KMS-11 (cell line): Measurements from ENCODE around the gene CCDC85B.

Experiments
- H2AFZ ChIP-seq: fragments of 200-600 bp; sonication (generic); 2 replicates; pipeline ENCODE4 v1.6.1; 2016; ENCODE audit warnings: antibody characterized with exemption, mixed run types, low read depth
- H3K27ac ChIP-seq: fragments of 200-600 bp; sonication (generic); 2 replicates; pipeline ENCODE4 v1.6.1; 2016; ENCODE audit warnings: mild to moderate bottlenecking, mixed run types
- H3K27me3 ChIP-seq: fragments of 200-600 bp; sonication (generic); 2 replicates; pipeline ENCODE4 v1.6.1; 2017; ENCODE audit warnings: mild to moderate bottlenecking, low read depth, mixed run types, moderate library complexity; ENCODE audit not compliant: insufficient read depth
- H3K36me3 ChIP-seq: fragments of 200-600 bp; sonication (generic); 2 replicates; pipeline ENCODE4 v1.6.1; 2017; ENCODE audit warnings: mild to moderate bottlenecking, mixed run types; ENCODE audit not compliant: insufficient read depth
- H3K4me1 ChIP-seq: fragments of 200-600 bp; sonication (generic); 2 replicates; pipeline ENCODE4 v1.6.1; 2016; ENCODE audit warnings: mild to moderate bottlenecking, low read depth, mixed run types; ENCODE audit not compliant: poor library complexity, severe bottlenecking
- H3K4me2 ChIP-seq: fragments of 200-600 bp; sonication (generic); 2 replicates; pipeline ENCODE4 v1.7.0; 2016; ENCODE audit warnings: mild to moderate bottlenecking, mixed run types
- H3K4me3 ChIP-seq: fragments of 200-600 bp; sonication (generic); IDR thresholded peaks from 2 replicates; pipeline ENCODE4 v1.6.1; 2017; ENCODE audit warnings: low read depth, low read length, mixed read lengths; ENCODE audit not compliant: insufficient read depth
- H3K79me2 ChIP-seq: fragments of 200-600 bp; sonication (generic); 2 replicates; pipeline ENCODE4 v1.6.1; 2016; ENCODE audit warnings: low read depth, mixed run types; ENCODE audit not compliant: insufficient read depth
- H3K9ac ChIP-seq: fragments of 200-600 bp; sonication (generic); 2 replicates; pipeline ENCODE4 v1.6.1; 2016; ENCODE audit warnings: mild to moderate bottlenecking, mixed run types
- H4K20me1 ChIP-seq: fragments of 200-600 bp; sonication (generic); 2 replicates; pipeline ENCODE4 v1.6.1; 2016; ENCODE audit warnings: mild to moderate bottlenecking, mixed run types; ENCODE audit not compliant: insufficient read depth
- CTCF ChIP-seq: fragments of 200-600 bp; sonication (generic); conservative IDR thresholded peaks from 2 replicates; pipeline ENCODE4 v1.6.1; 2017; ENCODE audit warnings: low read depth, mild to moderate bottlenecking, antibody characterized with exemption, low read length, moderate library complexity, mixed read lengths

CCDC85B gene

GRCh38 chr11:65892661-65893317 lies 2.3 kb downstream of the CCDC85B start:
- no peak for TF ChIP-seq CTCF
- H3K4me3 ChIP-seq = no peak overlapping the region
- H3K27ac ChIP-seq = no peak overlapping the region
- H3K36me3 ChIP-seq = no peaks in the 10 kb centered on the region
- peaks cover 30% of the 10 kb centered on the region for H3K4me1 ChIP-seq
- H2AFZ ChIP-seq = no peak overlapping the region
- H3K4me2 ChIP-seq = peak overlapping the region; percentile 95; the same call in 1 of the 2 replicates
- H3K27me3 ChIP-seq = no peaks in the 10 kb centered on the region
- peaks cover 19% of the 10 kb centered on the region for H3K79me2 ChIP-seq
- no peak overlapping the region; the same call in 1 of the 2 replicates for H3K9ac ChIP-seq
- H4K20me1 ChIP-seq = no peaks in the 10 kb centered on the region

GRCh38 chr11:65894034-65894591 lies 3.6 kb downstream of the CCDC85B start:
- Histone ChIP-seq H4K20me1 (no peaks in the 10 kb centered on the region), H3K4me1 (peaks cover 24% of the 10 kb centered on the region), H3K4me3 (no peak overlapping the region), H3K9ac (no peak overlapping the region), H2AFZ (no peak overlapping the region), H3K36me3 (no peaks in the 10 kb centered on the region), H3K4me2 (no peak overlapping the region), H3K27me3 (no peaks in the 10 kb centered on the region), H3K27ac (no peak overlapping the region), H3K79me2 (peaks cover 18% of the 10 kb centered on the region)
- TF ChIP-seq CTCF = no peak

GRCh38 chr11:65895482-65895981 lies 5.1 kb downstream of the CCDC85B start:
- Histone ChIP-seq H3K27ac (no peak overlapping the region), H3K36me3 (no peaks in the 10 kb centered on the region), H3K4me1 (peaks cover 14% of the 10 kb centered on the region), H3K27me3 (no peaks in the 10 kb centered on the region), H3K4me2 (no peak overlapping the region), H3K4me3 (no peak overlapping the region), H3K79me2 (peaks cover 18% of the 10 kb centered on the region), H3K9ac (no peak overlapping the region), H4K20me1 (no peaks in the 10 kb centered on the region), H2AFZ (no peak overlapping the region)
- no peak for TF ChIP-seq CTCF

GRCh38 chr11:65896034-65896999 lies 5.8 kb downstream of the CCDC85B start:
- H4K20me1 ChIP-seq = no peaks in the 10 kb centered on the region
- no peaks in the 10 kb centered on the region for H3K27me3 ChIP-seq
- no peak for TF ChIP-seq CTCF
- peaks cover 10% of the 10 kb centered on the region for H3K79me2 ChIP-seq
- no peaks in the 10 kb centered on the region for H3K36me3 ChIP-seq
- no peak overlapping the region for H3K27ac ChIP-seq
- H3K4me2 ChIP-seq = no peak overlapping the region
- peaks cover 22% of the 10 kb centered on the region for H3K4me1 ChIP-seq
- no peak overlapping the region for H3K9ac ChIP-seq
- H2AFZ ChIP-seq = no peak overlapping the region
- H3K4me3 ChIP-seq = no peak overlapping the region
